22Rv1 (cell line): ENCODE data around the gene TGFBRAP1.

ENCODE experiments used
- CTCF ChIP-seq: fragments of 450-650 bp; IDR thresholded peaks from 2 replicates; pipeline ENCODE4 v1.5.1; 2017; ENCODE audit warnings: mild to moderate bottlenecking
- ZFX ChIP-seq: fragments of 450-650 bp; IDR thresholded peaks from 2 replicates; pipeline ENCODE4 v1.6.1; 2017; ENCODE audit warnings: antibody characterized with exemption, borderline replicate concordance

- TF ChIP-seq CTCF (no peak), ZFX (no peak)
Observed at GRCh38 chr2:105323111-105323510, 6.4 kb downstream of the TGFBRAP1 start.
